Stimulated activated CD8-positive, alpha-beta memory T cell treated with anti-CD3 and anti-CD28 coated beads, Interleukin-15, amount 100 ng/mL, for 1 hour (primary cell): ENCODE measurements around the gene SEMA6B.
"Not testable (repeated sequence)": the region's sequence is repeated elsewhere in the genome, so short reads cannot be mapped to it uniquely, and the experiment has no call there.

ENCODE experiments used
- DNase-seq: peaks from one replicate; pipeline ENCODE4 v3.0.0-alpha.2; 2020; ENCODE audit warnings: low read depth

The SEMA6B gene, protein sequence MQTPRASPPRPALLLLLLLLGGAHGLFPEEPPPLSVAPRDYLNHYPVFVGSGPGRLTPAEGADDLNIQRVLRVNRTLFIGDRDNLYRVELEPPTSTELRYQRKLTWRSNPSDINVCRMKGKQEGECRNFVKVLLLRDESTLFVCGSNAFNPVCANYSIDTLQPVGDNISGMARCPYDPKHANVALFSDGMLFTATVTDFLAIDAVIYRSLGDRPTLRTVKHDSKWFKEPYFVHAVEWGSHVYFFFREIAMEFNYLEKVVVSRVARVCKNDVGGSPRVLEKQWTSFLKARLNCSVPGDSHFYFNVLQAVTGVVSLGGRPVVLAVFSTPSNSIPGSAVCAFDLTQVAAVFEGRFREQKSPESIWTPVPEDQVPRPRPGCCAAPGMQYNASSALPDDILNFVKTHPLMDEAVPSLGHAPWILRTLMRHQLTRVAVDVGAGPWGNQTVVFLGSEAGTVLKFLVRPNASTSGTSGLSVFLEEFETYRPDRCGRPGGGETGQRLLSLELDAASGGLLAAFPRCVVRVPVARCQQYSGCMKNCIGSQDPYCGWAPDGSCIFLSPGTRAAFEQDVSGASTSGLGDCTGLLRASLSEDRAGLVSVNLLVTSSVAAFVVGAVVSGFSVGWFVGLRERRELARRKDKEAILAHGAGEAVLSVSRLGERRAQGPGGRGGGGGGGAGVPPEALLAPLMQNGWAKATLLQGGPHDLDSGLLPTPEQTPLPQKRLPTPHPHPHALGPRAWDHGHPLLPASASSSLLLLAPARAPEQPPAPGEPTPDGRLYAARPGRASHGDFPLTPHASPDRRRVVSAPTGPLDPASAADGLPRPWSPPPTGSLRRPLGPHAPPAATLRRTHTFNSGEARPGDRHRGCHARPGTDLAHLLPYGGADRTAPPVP

GRCh38 chr19:4559569-4559968 lies at the start of gene SEMA6B:
TSS of gene SEMA6B (minus strand) at chr19:4559684. CDS start at chr19:4558457, 1,227 bp downstream.
- DNase-seq = no peak

- DNase-seq = no peak
These were observed 47.6 kb upstream of the SEMA6B start for GRCh38 chr19:4606921-4607678.

- no peak for DNase-seq
These were observed 46.7 kb upstream of the SEMA6B start for GRCh38 chr19:4606181-4606580.

- DNase-seq = no peak
These were observed 45.4 kb upstream of the SEMA6B start for GRCh38 chr19:4604912-4605311.

DNA sequence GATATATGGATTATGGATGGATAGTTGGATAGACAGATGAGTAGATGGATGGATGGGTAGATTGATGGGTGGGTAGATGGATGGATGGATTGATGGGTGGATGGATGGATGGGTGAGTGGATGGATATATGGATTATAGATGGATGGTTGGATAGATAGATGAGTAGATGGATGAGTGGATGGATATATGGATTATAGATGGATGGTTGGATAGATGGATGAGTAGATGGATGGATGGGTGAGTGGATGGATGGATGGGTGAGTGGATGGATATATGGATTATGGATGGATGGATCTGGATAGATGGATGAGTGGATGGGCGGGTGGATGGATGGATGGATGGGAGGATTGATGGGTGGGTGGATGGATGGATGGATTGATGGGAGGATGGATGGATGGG lies 43.4 kb upstream of the SEMA6B start:
- no peak for DNase-seq

- no peak for DNase-seq
These were observed 42.8 kb upstream of the SEMA6B start for GRCh38 chr19:4602173-4602788.

GRCh38 chr19:4600893-4601292 lies 41.4 kb upstream of the SEMA6B start:
- no peak for DNase-seq

DNA sequence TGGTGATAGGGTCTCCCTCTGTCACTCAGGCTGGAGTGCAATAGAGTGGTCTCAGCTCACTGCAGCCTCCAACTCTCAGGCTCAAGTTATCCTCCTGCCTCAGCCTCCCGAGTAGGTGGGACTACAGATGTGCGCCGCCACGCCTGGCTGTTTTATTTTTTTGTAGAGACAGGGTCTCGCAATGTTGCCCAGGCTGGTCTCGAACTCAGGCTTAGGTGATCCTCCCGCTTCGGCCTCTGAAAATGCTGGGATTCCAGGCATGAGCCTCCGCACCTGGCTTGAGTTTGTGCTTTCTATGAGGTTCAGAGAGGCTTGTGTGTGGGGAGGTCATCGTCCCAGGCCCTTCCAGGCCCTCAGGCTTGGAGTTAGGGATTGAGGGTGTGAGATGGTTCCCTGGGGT lies 40.6 kb upstream of the SEMA6B start:
- no peak for DNase-seq

DNA sequence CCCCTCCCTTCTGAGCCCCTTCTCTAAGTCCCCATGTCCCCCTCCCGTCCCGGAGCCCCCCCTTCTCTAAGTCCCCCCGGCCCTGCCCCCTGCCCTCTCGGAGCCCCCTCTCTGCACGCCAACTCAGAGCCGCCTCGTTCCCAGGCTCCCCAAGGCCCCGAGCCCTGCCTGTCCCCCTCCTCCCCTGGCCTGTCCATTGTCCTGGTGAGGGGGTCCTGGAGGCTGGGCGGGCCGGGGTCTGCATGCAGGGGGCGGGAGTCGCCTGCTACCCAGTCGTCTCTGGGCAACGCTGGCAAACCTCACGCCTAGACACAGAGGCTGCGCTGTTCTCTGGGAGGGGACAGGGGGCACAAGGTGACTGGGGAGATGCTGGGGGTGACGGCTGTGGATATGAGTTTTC lies 39.2 kb upstream of the SEMA6B start:
- DNase-seq = no peak

DNA sequence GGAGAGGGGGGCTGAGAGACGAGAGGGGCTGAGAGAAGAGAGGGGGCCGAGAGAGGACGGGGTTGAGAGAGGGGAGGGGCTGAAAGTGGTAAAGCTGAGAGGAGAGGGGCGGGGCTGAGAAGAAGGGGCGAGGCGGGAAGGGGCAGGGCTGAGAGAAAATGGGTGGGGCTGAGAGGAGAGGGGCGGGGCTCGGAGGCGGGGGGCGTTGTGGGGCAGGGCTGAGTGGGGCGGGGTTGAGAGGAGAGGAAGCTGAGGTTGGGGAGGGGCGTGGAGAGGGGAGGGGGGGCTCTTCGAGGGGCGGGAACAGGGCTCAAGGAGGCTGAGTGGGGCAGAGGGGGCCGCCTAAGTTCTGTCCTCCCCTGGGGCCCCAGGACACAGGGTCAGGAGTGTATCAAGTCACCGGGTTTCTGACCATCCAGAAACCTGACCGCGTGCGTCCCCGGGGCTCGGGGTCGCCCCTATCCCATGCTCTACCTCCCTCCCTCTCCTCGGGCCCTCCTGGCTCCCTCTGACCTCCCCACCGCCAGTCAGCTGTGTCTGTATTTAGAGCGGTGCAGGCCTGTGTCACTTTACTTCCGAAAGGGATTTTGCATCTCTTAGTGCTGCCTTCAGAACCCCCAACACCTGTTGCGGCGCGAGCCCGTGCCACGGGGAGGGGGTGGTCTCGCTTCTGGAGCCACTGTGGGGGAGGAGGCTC lies 38.6 kb upstream of the SEMA6B start:
- DNase-seq = no peak

- no peak for DNase-seq
These were observed 37.9 kb upstream of the SEMA6B start for GRCh38 chr19:4597278-4597974.

GRCh38 chr19:4596033-4596904 lies 36.8 kb upstream of the SEMA6B start:
- no peak for DNase-seq

DNA sequence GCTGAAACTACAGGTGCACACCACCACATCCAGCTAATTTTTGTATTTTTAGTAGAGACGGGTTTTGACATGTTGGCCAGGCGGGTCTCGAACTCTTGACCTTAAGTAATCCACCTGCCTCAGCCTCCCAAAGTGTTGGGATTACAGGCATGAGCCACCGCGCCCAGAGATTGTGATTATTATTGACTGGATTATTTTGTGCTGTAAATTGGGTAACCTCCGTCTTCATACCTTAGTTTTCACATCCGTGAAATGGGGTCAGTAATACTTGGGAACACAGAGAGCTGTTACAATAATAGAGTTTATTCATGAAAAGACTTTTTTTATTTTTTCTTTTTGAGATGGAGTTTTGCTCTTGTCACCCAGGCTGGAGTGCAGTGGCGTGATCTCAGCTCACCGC lies 35.7 kb upstream of the SEMA6B start:
- not testable (repeated sequence) for DNase-seq

DNA sequence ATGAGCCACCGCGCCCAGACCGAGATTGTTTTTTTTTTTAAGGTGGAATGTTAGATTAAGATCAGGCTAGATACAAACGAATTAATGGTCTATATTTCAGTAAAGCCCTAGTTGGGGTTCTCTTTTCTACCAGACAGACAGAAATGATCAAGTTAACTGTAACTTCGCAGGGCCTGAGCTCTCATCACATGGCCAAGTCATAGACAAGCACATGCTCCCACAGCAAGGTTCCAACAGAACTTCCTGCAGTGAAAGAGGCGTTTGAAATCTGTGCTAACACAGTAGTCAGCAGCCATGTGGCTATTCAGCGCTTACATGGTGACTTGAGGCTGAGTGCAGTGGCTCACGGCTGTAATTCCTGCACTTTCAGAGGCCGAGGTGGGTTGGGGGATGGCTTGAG lies 34.7 kb upstream of the SEMA6B start:
- no peak for DNase-seq

DNA sequence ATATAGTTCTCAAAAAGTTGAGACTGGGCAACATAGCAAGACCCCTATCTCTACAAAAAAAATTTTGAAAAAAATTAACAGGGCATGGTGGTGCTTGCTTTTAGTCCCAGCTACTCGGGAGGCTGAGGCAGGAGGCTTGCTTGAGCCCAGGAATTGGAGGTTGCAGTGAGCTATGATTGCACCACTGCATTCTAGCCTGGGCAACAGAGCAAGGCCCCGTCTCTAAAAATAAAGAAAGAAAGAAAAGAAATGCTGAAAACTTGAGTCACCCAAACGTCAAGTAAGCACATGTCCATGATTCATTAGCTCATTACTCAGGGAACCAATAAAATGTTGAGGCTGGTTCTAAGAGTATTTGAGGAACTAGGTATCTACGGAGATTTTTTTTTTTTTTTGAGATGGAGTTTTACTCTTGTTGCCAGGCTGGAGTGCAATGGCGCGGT lies 33.9 kb upstream of the SEMA6B start:
- DNase-seq = no peak

DNA sequence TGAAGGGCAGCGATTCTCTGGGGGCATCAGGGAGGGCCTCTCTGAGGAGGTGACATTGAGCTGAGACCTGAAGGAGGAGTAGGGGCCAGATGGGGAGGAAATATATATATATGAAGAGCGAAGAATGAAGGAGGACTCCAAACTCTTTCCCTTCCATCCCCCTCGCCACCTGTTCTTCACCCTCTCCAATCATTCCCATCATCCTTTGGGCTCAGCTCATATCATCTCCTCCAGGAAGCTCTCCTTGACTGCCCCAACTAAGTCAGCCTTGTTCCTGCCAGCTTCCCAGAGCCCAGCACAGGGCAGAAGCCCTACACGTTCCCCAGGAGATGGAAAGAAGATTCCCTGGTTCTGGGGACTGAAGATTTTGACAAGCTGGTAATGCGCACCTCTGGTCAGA lies 33.0 kb upstream of the SEMA6B start:
- DNase-seq = no peak

DNA sequence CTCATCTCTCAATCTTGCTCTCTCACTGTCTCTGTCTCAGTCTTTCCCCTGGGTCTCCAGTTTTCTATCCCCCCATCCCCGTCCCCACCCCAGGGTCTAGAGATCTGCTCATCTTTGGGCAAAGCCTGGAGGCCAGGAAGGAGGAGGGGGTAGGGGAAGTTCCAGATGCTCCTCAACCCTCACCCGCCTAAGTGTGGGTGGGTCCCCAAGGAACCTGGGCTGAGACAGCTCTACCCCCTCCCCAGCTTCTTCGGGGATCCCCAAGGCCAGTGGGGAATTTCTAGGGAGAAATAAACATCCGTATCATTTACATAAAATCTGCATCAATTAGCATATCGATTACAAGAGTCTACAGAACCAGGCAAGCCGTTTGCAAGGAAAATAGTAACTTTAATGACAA lies 31.8 kb upstream of the SEMA6B start:
- DNase-seq = no peak

DNA sequence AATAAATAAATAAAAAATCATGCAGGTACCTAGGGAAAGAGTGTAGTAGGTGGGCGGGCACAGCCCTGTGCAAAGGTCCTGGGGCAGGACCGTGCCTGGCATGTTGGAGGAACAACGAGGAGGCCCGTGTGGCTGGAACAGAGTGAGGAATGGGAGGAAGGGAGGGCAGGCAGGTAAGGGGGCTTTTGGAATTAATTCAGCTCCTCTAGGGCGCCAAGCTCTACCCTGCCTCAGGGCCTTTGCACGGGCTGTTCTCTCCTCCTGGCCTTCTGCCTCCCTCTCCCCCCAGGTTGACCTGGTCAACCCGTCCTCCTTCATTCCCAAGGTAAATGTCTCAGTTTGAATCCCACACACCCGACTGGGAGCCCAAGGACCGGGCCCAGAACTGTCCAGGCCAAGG lies 31.1 kb upstream of the SEMA6B start:
- DNase-seq = no peak

GRCh38 chr19:4589579-4590410 lies 30.3 kb upstream of the SEMA6B start:
- no peak for DNase-seq
